Erythroblast (primary cell): ENCODE results near the gene PTTG1IP.

ENCODE experiments used
- GATA1 ChIP-seq: IDR thresholded peaks from 2 replicates; pipeline ENCODE4 v1.6.1; 2011; ENCODE audit warnings: low read depth, mild to moderate bottlenecking, control low read depth, low read length, moderate library complexity
- POLR2A ChIP-seq: IDR thresholded peaks from 2 replicates; pipeline ENCODE4 v1.6.1; 2011; ENCODE audit warnings: mild to moderate bottlenecking, low read length

- TF ChIP-seq POLR2A = no peak
- no peak for TF ChIP-seq GATA1
These were observed 2.6 kb downstream of the PTTG1IP start for GRCh38 chr21:44870748-44871495.
